ENCODE measurements around the gene RAI1.

GRCh38 chr17:17636272-17636885, 44.9 kb upstream of the RAI1 start:
- TF ChIP-seq CTCF (IDR thresholded peaks at IDR 0.05) (no peak), EP300 (IDR thresholded peaks at IDR 0.05) (no peak)

Measured in ovary (tissue), 3 donors.